HG02870 (cell line): ENCODE measurements around the gene METRN.

Experiments used
- ATAC-seq: cut with Tn5 transposase; IDR thresholded peaks from one replicate; pipeline ENCODE4 v1.9.1; 2021; ENCODE audit warnings: mild to moderate bottlenecking, moderate library complexity; ENCODE audit not compliant: unreplicated experiment

The METRN gene

GRCh38 chr16:767743-768235 lies 52.9 kb downstream of the METRN start:
- no peak for ATAC-seq

GRCh38 chr16:768428-768827 lies 53.5 kb downstream of the METRN start:
- no peak for ATAC-seq
